Measurements from ENCODE around the gene KRT37. TPM values are rescaled to one million over a fixed set of nuclear protein-coding genes. Genes with fewer than 3 reads are reported as not detected.

KRT37 gene
- total and polyA plus RNA-seq, 5 donors from 2014 or later = not detected

GRCh38 chr17:41415833-41416335, 8.5 kb downstream of the KRT37 start:
- H3K27me3 ChIP-seq (ENCODE audit: control insufficient read depth, insufficient read depth, low read length) = no peaks in the 10 kb centered on the region
- no peaks in the 10 kb centered on the region for H3K4me1 ChIP-seq (ENCODE audit: control insufficient read depth, insufficient read depth, low read length, poor library complexity, severe bottlenecking)
- Mint-ChIP-seq H3K27ac (no peak overlapping the region), H3K4me1 (peaks cover 0 to 7% (median 3%) of the 10 kb centered on the region in 4 donors), H3K4me3 (no peak overlapping the region), H3K36me3 (no peaks in the 10 kb centered on the region), H3K9me3 (peaks cover 0 to 3% (median 0%) of the 10 kb centered on the region in 7 donors), H3K27me3 (peaks cover 5% of the 10 kb centered on the region)
- no peak for ATAC-seq (ENCODE audit: low read depth in 2 of 2)
- H3K27ac ChIP-seq (ENCODE audit: insufficient read depth, low read length, poor library complexity, severe bottlenecking) = no peak overlapping the region
- no peaks in the 10 kb centered on the region for H3K36me3 ChIP-seq (ENCODE audit: control insufficient read depth, insufficient read depth, low read length)
- H3K9me3 ChIP-seq (ENCODE audit: control insufficient read depth in 2 of 2, low read length in 2 of 2) = no peaks in the 10 kb centered on the region
- no peak for DNase-seq
- H3K4me3 ChIP-seq (ENCODE audit: low read depth, low read length) = no peak overlapping the region

GRCh38 chr17:41415411-41415810, 9.0 kb downstream of the KRT37 start:
- ATAC-seq (ENCODE audit: low read depth in 2 of 2) (no peak), DNase-seq (no peak)
- no peaks in the 10 kb centered on the region for H3K36me3 Mint-ChIP-seq
- no peak overlapping the region for H3K4me3 ChIP-seq (ENCODE audit: low read depth, low read length)
- H3K36me3 ChIP-seq (ENCODE audit: control insufficient read depth, insufficient read depth, low read length) = no peaks in the 10 kb centered on the region
- H3K4me1 ChIP-seq (ENCODE audit: control insufficient read depth, insufficient read depth, low read length, poor library complexity, severe bottlenecking) = no peaks in the 10 kb centered on the region
- no peaks in the 10 kb centered on the region for H3K27me3 ChIP-seq (ENCODE audit: control insufficient read depth, insufficient read depth, low read length)
- H3K4me1 Mint-ChIP-seq = peaks cover 0 to 7% (median 3%) of the 10 kb centered on the region in 4 donors
- peaks cover 5% of the 10 kb centered on the region for H3K27me3 Mint-ChIP-seq
- no peaks in the 10 kb centered on the region for H3K9me3 ChIP-seq (ENCODE audit: control insufficient read depth in 2 of 2, low read length in 2 of 2)
- H3K9me3 Mint-ChIP-seq = peaks cover 0 to 3% (median 0%) of the 10 kb centered on the region in 7 donors
- no peak overlapping the region for H3K27ac ChIP-seq (ENCODE audit: insufficient read depth, low read length, poor library complexity, severe bottlenecking)
- H3K27ac Mint-ChIP-seq = no peak overlapping the region
- no peak overlapping the region for H3K4me3 Mint-ChIP-seq

GRCh38 chr17:41413982-41414381, 10.4 kb downstream of the KRT37 start:
- Histone ChIP-seq H3K4me3 (ENCODE audit: low read depth, low read length) (no peak overlapping the region), H3K27ac (ENCODE audit: insufficient read depth, low read length, poor library complexity, severe bottlenecking) (no peak overlapping the region), H3K36me3 (ENCODE audit: control insufficient read depth, insufficient read depth, low read length) (no peaks in the 10 kb centered on the region), H3K4me1 (ENCODE audit: control insufficient read depth, insufficient read depth, low read length, poor library complexity, severe bottlenecking) (no peaks in the 10 kb centered on the region), H3K27me3 (ENCODE audit: control insufficient read depth, insufficient read depth, low read length) (no peaks in the 10 kb centered on the region), H3K9me3 (ENCODE audit: control insufficient read depth in 2 of 2, low read length in 2 of 2) (no peaks in the 10 kb centered on the region)
- Mint-ChIP-seq H3K4me3 (no peak overlapping the region), H3K36me3 (no peaks in the 10 kb centered on the region), H3K4me1 (peaks cover 0 to 7% (median 3%) of the 10 kb centered on the region in 4 donors), H3K9me3 (peaks cover 0 to 3% (median 0%) of the 10 kb centered on the region in 7 donors), H3K27ac (no peak overlapping the region), H3K27me3 (peaks cover 5% of the 10 kb centered on the region)
- DNase-seq (no peak), ATAC-seq (ENCODE audit: low read depth in 2 of 2) (no peak)

- H3K4me1 Mint-ChIP-seq = peaks cover 0 to 7% (median 3%) of the 10 kb centered on the region in 4 donors
- no peaks in the 10 kb centered on the region for H3K36me3 Mint-ChIP-seq
- no peaks in the 10 kb centered on the region for H3K27me3 ChIP-seq (ENCODE audit: control insufficient read depth, insufficient read depth, low read length)
- peaks cover 5% of the 10 kb centered on the region for H3K27me3 Mint-ChIP-seq
- no peak overlapping the region for H3K27ac ChIP-seq (ENCODE audit: insufficient read depth, low read length, poor library complexity, severe bottlenecking)
- no peak for ATAC-seq (ENCODE audit: low read depth in 2 of 2)
- H3K36me3 ChIP-seq (ENCODE audit: control insufficient read depth, insufficient read depth, low read length) = no peaks in the 10 kb centered on the region
- H3K4me1 ChIP-seq (ENCODE audit: control insufficient read depth, insufficient read depth, low read length, poor library complexity, severe bottlenecking) = no peaks in the 10 kb centered on the region
- no peak overlapping the region for H3K4me3 Mint-ChIP-seq
- no peak overlapping the region for H3K4me3 ChIP-seq (ENCODE audit: low read depth, low read length)
- H3K9me3 ChIP-seq (ENCODE audit: control insufficient read depth in 2 of 2, low read length in 2 of 2) = no peaks in the 10 kb centered on the region
- no peak overlapping the region for H3K27ac Mint-ChIP-seq
- H3K9me3 Mint-ChIP-seq = peaks cover 0 to 3% (median 0%) of the 10 kb centered on the region in 7 donors
- DNase-seq = no peak
These were observed 10.9 kb downstream of the KRT37 start for GRCh38 chr17:41413353-41413957.

GRCh38 chr17:41411072-41411840, 13.1 kb downstream of the KRT37 start:
- Histone ChIP-seq H3K4me1 (ENCODE audit: control insufficient read depth, insufficient read depth, low read length, poor library complexity, severe bottlenecking) (no peaks in the 10 kb centered on the region), H3K9me3 (ENCODE audit: control insufficient read depth in 2 of 2, low read length in 2 of 2) (no peaks in the 10 kb centered on the region), H3K4me3 (ENCODE audit: low read depth, low read length) (no peak overlapping the region), H3K27me3 (ENCODE audit: control insufficient read depth, insufficient read depth, low read length) (no peaks in the 10 kb centered on the region), H3K36me3 (ENCODE audit: control insufficient read depth, insufficient read depth, low read length) (no peaks in the 10 kb centered on the region), H3K27ac (ENCODE audit: insufficient read depth, low read length, poor library complexity, severe bottlenecking) (no peak overlapping the region)
- H3K4me1 Mint-ChIP-seq = no peaks in the 10 kb centered on the region
- H3K27ac Mint-ChIP-seq = no peak overlapping the region
- H3K4me3 Mint-ChIP-seq = no peak overlapping the region
- ATAC-seq (ENCODE audit: low read depth in 2 of 2) (no peak), DNase-seq (no peak)
- H3K27me3 Mint-ChIP-seq = peaks cover 9% of the 10 kb centered on the region
- H3K36me3 Mint-ChIP-seq = no peaks in the 10 kb centered on the region
- peaks cover 0 to 1% (median 0%) of the 10 kb centered on the region in 7 donors for H3K9me3 Mint-ChIP-seq

GRCh38 chr17:41407226-41407625, 17.2 kb downstream of the KRT37 start:
- peaks cover 0 to 7% (median 2%) of the 10 kb centered on the region in 4 donors for H3K4me1 Mint-ChIP-seq
- no peak for ATAC-seq (ENCODE audit: low read depth in 2 of 2)
- H3K36me3 Mint-ChIP-seq = no peaks in the 10 kb centered on the region
- peaks cover 0 to 1% (median 0%) of the 10 kb centered on the region in 7 donors for H3K9me3 Mint-ChIP-seq
- Histone ChIP-seq H3K27ac (ENCODE audit: insufficient read depth, low read length, poor library complexity, severe bottlenecking) (no peak overlapping the region), H3K9me3 (ENCODE audit: control insufficient read depth in 2 of 2, low read length in 2 of 2) (no peaks in the 10 kb centered on the region), H3K4me1 (ENCODE audit: control insufficient read depth, insufficient read depth, low read length, poor library complexity, severe bottlenecking) (no peaks in the 10 kb centered on the region), H3K36me3 (ENCODE audit: control insufficient read depth, insufficient read depth, low read length) (no peaks in the 10 kb centered on the region), H3K4me3 (ENCODE audit: low read depth, low read length) (no peak overlapping the region), H3K27me3 (ENCODE audit: control insufficient read depth, insufficient read depth, low read length) (no peaks in the 10 kb centered on the region)
- H3K27me3 Mint-ChIP-seq = peaks cover 6% of the 10 kb centered on the region
- H3K4me3 Mint-ChIP-seq = no peak overlapping the region
- no peak overlapping the region for H3K27ac Mint-ChIP-seq
- DNase-seq = no peak

GRCh38 chr17:41406205-41406604, 18.2 kb downstream of the KRT37 start:
- H3K36me3 ChIP-seq (ENCODE audit: control insufficient read depth, insufficient read depth, low read length) = no peaks in the 10 kb centered on the region
- no peak overlapping the region for H3K27ac Mint-ChIP-seq
- H3K4me1 ChIP-seq (ENCODE audit: control insufficient read depth, insufficient read depth, low read length, poor library complexity, severe bottlenecking) = no peaks in the 10 kb centered on the region
- H3K36me3 Mint-ChIP-seq = no peaks in the 10 kb centered on the region
- DNase-seq (no peak), ATAC-seq (ENCODE audit: low read depth in 2 of 2) (no peak)
- no peak overlapping the region for H3K4me3 ChIP-seq (ENCODE audit: low read depth, low read length)
- H3K9me3 ChIP-seq (ENCODE audit: control insufficient read depth in 2 of 2, low read length in 2 of 2) = no peaks in the 10 kb centered on the region
- H3K9me3 Mint-ChIP-seq = no peaks in the 10 kb centered on the region
- peaks cover 0 to 7% (median 2%) of the 10 kb centered on the region in 4 donors for H3K4me1 Mint-ChIP-seq
- no peak overlapping the region for H3K27ac ChIP-seq (ENCODE audit: insufficient read depth, low read length, poor library complexity, severe bottlenecking)
- H3K27me3 ChIP-seq (ENCODE audit: control insufficient read depth, insufficient read depth, low read length) = no peaks in the 10 kb centered on the region
- H3K27me3 Mint-ChIP-seq = peaks cover 8% of the 10 kb centered on the region
- no peak overlapping the region for H3K4me3 Mint-ChIP-seq
